WTC11 (cell line): ENCODE measurements around the gene H2AZ2.

Experiments used
- FOXJ3 ChIP-seq: sonication (generic); formaldehyde crosslinking; IDR thresholded peaks from 2 replicates; pipeline ENCODE4 v1.9.0; 2021; ENCODE audit warnings: missing genetic modification reagents, mild to moderate bottlenecking, borderline replicate concordance
- GABPB1 ChIP-seq: sonication (generic); formaldehyde crosslinking; IDR thresholded peaks from 2 replicates; pipeline ENCODE4 v1.8.1; 2023; ENCODE audit warnings: mild to moderate bottlenecking, missing genetic modification reagents
- HMGA2 ChIP-seq: fragments of 250-450 bp; sonication (Bioruptor Pico); IDR thresholded peaks from 2 replicates; pipeline ENCODE4 v1.4.0; 2021; ENCODE audit warnings: mild to moderate bottlenecking, moderate library complexity
- KAT7 ChIP-seq: sonication (generic); formaldehyde crosslinking; IDR thresholded peaks from 2 replicates; pipeline ENCODE4 v1.8.1; 2023; ENCODE audit warnings: missing genetic modification reagents, mild to moderate bottlenecking, borderline replicate concordance
- TF ChIP-seq, protein P1 (sequence below): sonication (generic); formaldehyde crosslinking; IDR thresholded peaks from 2 replicates; pipeline ENCODE4 v1.8.0; 2022; ENCODE audit warnings: missing genetic modification reagents
- TF ChIP-seq, protein P2 (sequence below): sonication (generic); formaldehyde crosslinking; IDR thresholded peaks from 2 replicates; pipeline ENCODE4 v1.8.1; 2023; ENCODE audit warnings: mild to moderate bottlenecking, missing genetic modification reagents, moderate library complexity
- TF ChIP-seq, protein P3 (sequence below): fragments of 200-600 bp; IDR thresholded peaks from 2 replicates; pipeline ENCODE4 v1.8.0; 2022; ENCODE audit warnings: antibody characterized with exemption
- TF ChIP-seq, protein P4 (sequence below): sonication (generic); formaldehyde crosslinking; IDR thresholded peaks from 2 replicates; pipeline ENCODE4 v1.8.0; 2022; ENCODE audit warnings: mild to moderate bottlenecking, missing genetic modification reagents
- TF ChIP-seq, protein P5 (sequence below): sonication (generic); formaldehyde crosslinking; IDR thresholded peaks from 2 replicates; pipeline ENCODE4 v1.8.1; 2022; ENCODE audit warnings: mild to moderate bottlenecking, moderate library complexity, missing genetic modification reagents

DNA sequence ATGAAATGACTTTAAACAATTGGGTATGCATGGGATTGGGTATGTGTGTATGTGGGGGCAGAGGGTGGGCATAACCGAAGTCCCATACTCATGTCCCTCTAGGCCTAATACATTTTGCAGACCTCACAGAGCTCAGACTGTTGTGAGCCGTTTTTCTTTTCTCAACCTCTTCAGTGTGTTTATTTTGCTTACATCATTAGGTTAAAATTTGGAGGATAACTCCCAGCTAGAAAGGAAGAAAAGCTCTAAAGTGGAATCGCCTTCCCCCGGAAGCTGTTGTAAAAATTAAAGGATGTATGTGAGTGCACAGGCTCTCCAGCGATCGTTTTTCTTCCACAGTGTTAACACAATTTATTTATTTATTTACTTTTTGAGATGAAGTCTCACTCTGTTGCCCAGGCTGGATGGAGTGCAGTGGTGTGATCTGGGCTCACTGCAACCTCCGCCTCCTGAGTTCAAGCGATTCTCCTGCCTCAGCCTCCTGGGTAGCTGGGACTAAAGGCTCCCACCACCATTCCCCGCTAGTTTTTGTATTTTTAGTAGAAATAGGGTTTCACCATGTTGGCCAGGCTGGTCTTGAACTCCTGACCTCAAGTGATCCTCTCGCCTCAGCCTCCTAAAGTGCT, 1.5 kb upstream of the H2AZ2 start:
- TF ChIP-seq, protein P1, sequence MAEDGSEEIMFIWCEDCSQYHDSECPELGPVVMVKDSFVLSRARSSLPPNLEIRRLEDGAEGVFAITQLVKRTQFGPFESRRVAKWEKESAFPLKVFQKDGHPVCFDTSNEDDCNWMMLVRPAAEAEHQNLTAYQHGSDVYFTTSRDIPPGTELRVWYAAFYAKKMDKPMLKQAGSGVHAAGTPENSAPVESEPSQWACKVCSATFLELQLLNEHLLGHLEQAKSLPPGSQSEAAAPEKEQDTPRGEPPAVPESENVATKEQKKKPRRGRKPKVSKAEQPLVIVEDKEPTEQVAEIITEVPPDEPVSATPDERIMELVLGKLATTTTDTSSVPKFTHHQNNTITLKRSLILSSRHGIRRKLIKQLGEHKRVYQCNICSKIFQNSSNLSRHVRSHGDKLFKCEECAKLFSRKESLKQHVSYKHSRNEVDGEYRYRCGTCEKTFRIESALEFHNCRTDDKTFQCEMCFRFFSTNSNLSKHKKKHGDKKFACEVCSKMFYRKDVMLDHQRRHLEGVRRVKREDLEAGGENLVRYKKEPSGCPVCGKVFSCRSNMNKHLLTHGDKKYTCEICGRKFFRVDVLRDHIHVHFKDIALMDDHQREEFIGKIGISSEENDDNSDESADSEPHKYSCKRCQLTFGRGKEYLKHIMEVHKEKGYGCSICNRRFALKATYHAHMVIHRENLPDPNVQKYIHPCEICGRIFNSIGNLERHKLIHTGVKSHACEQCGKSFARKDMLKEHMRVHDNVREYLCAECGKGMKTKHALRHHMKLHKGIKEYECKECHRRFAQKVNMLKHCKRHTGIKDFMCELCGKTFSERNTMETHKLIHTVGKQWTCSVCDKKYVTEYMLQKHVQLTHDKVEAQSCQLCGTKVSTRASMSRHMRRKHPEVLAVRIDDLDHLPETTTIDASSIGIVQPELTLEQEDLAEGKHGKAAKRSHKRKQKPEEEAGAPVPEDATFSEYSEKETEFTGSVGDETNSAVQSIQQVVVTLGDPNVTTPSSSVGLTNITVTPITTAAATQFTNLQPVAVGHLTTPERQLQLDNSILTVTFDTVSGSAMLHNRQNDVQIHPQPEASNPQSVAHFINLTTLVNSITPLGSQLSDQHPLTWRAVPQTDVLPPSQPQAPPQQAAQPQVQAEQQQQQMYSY, result no peak
- TF ChIP-seq, protein P2, sequence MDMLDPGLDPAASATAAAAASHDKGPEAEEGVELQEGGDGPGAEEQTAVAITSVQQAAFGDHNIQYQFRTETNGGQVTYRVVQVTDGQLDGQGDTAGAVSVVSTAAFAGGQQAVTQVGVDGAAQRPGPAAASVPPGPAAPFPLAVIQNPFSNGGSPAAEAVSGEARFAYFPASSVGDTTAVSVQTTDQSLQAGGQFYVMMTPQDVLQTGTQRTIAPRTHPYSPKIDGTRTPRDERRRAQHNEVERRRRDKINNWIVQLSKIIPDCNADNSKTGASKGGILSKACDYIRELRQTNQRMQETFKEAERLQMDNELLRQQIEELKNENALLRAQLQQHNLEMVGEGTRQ, result no peak
- TF ChIP-seq GABPB1 (CRISPR knock-in tag) (no peak), KAT7 (CRISPR knock-in tag) (no peak), HMGA2 (CRISPR knock-in tag) (no peak), FOXJ3 (CRISPR knock-in tag) (no peak)
- TF ChIP-seq, protein P3, sequence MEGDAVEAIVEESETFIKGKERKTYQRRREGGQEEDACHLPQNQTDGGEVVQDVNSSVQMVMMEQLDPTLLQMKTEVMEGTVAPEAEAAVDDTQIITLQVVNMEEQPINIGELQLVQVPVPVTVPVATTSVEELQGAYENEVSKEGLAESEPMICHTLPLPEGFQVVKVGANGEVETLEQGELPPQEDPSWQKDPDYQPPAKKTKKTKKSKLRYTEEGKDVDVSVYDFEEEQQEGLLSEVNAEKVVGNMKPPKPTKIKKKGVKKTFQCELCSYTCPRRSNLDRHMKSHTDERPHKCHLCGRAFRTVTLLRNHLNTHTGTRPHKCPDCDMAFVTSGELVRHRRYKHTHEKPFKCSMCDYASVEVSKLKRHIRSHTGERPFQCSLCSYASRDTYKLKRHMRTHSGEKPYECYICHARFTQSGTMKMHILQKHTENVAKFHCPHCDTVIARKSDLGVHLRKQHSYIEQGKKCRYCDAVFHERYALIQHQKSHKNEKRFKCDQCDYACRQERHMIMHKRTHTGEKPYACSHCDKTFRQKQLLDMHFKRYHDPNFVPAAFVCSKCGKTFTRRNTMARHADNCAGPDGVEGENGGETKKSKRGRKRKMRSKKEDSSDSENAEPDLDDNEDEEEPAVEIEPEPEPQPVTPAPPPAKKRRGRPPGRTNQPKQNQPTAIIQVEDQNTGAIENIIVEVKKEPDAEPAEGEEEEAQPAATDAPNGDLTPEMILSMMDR, result no peak
- TF ChIP-seq, protein P4, sequence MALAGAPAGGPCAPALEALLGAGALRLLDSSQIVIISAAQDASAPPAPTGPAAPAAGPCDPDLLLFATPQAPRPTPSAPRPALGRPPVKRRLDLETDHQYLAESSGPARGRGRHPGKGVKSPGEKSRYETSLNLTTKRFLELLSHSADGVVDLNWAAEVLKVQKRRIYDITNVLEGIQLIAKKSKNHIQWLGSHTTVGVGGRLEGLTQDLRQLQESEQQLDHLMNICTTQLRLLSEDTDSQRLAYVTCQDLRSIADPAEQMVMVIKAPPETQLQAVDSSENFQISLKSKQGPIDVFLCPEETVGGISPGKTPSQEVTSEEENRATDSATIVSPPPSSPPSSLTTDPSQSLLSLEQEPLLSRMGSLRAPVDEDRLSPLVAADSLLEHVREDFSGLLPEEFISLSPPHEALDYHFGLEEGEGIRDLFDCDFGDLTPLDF (CRISPR knock-in tag), result no peak
- TF ChIP-seq, protein P5, sequence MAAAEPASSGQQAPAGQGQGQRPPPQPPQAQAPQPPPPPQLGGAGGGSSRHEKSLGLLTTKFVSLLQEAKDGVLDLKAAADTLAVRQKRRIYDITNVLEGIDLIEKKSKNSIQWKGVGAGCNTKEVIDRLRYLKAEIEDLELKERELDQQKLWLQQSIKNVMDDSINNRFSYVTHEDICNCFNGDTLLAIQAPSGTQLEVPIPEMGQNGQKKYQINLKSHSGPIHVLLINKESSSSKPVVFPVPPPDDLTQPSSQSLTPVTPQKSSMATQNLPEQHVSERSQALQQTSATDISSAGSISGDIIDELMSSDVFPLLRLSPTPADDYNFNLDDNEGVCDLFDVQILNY (CRISPR knock-in tag), result no peak
